PFSK-1 (cell line): ENCODE data around the gene SH2D5.

Source experiments
- POLR2AphosphoS5 ChIP-seq: IDR thresholded peaks from 2 replicates; pipeline ENCODE4 v1.6.1; 2012; ENCODE audit warnings: low read depth, mild to moderate bottlenecking, control low read depth, low read length, moderate library complexity
- REST ChIP-seq, 2 experiments: IDR thresholded peaks; 2 replicates each; pipeline versions ENCODE4 v1.6.1 to v1.8.0; 2011 to 2012; ENCODE audit warnings: low read depth in 2 of 2, low read length in 2 of 2, control low read depth in 1 of 2, inconsistent platforms in 1 of 2, mild to moderate bottlenecking in 1 of 2, moderate library complexity in 1 of 2; ENCODE audit not compliant: insufficient read depth in 1 of 2
- SIN3A ChIP-seq: IDR thresholded peaks from 2 replicates; pipeline ENCODE4 v1.6.1; 2012; ENCODE audit warnings: mild to moderate bottlenecking, low read length, moderate library complexity, borderline replicate concordance; ENCODE audit not compliant: insufficient read depth
- TAF1 ChIP-seq: IDR thresholded peaks from 2 replicates; pipeline ENCODE4 v1.6.1; 2012; ENCODE audit warnings: low read length, control low read depth, borderline replicate concordance; ENCODE audit not compliant: insufficient read depth

DNA sequence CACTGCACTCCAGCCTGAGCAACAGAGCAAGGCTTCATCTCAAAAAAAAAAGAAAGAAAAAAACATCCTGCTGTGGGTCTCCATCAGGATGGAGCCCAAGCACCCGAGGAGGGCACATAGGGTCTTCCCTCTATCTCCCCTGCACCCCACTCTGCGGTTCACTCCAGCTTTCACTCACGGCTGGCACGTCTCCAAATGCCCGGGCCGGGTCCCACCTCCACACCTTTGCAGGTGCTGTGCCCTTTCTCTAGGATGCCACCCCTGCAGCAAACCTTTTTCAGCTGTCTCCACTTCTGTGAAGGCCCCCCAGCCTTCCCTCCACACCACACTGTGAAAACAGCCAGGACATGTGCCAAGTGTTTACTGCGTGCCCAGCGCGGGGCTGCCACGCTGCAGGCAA is 48.9 kb downstream of the SH2D5 start:
- no peak for TF ChIP-seq TAF1
- TF ChIP-seq SIN3A, result no peak
- no peak for TF ChIP-seq REST (IDR thresholded peaks at IDR 0.05; ENCODE audit: insufficient read depth in 1 of 2, low read depth in 2 of 2, low read length in 2 of 2)
- TF ChIP-seq POLR2AphosphoS5, result no peak
